NCI-H2227 (cell line): ENCODE data around the gene DCXR.

ENCODE experiments used
- DNase-seq: peaks from one replicate; lab custom pipeline; 2025; ENCODE audit not compliant: unreplicated experiment; lab: John Stamatoyannopoulos, UW

The DCXR gene

GRCh38 chr17:82037092-82037888 lies at the start of gene DCXR:
Gene DCXR, minus strand, starts transcription at chr17:82037697. Its CDS starts 15 bp downstream, at chr17:82037682.
- DNase-seq, result peak; percentile 97

GRCh38 chr17:82085931-82086764 lies 48.7 kb upstream of the DCXR start:
- no peak for DNase-seq

GRCh38 chr17:82085031-82085861 lies 47.7 kb upstream of the DCXR start:
- no peak for DNase-seq

GRCh38 chr17:82084373-82085030 lies 47.0 kb upstream of the DCXR start:
- no peak for DNase-seq

- no peak for DNase-seq
These were observed 46.2 kb upstream of the DCXR start for GRCh38 chr17:82083533-82084359.

- DNase-seq, result no peak
These were observed 45.5 kb upstream of the DCXR start for GRCh38 chr17:82083009-82083408.

- no peak for DNase-seq
These were observed 45.0 kb upstream of the DCXR start for GRCh38 chr17:82082456-82082855.

GRCh38 chr17:82081966-82082365 lies 44.5 kb upstream of the DCXR start:
- DNase-seq, result no peak

GRCh38 chr17:82081546-82081945 lies 44.0 kb upstream of the DCXR start:
- DNase-seq, result no peak

GRCh38 chr17:82080789-82081464 lies 43.4 kb upstream of the DCXR start:
- DNase-seq, result no peak

- DNase-seq, result no peak
These were observed 42.7 kb upstream of the DCXR start for GRCh38 chr17:82080048-82080788.

- no peak for DNase-seq
These were observed 41.6 kb upstream of the DCXR start for GRCh38 chr17:82079001-82079677.

GRCh38 chr17:82078433-82078832 lies 40.9 kb upstream of the DCXR start:
- no peak for DNase-seq

- DNase-seq, result no peak
These were observed 40.3 kb upstream of the DCXR start for GRCh38 chr17:82077617-82078358.

GRCh38 chr17:82076785-82077591 lies 39.5 kb upstream of the DCXR start:
- no peak for DNase-seq

GRCh38 chr17:82076018-82076784 lies 38.7 kb upstream of the DCXR start:
- no peak for DNase-seq
